Hematopoietic multipotent progenitor cell treated with erythropoietin and hydrocortisone succinate and interleukin-3 and kit ligand, for 15 days (in vitro differentiated cells): ENCODE data around the gene GMCL2.

Source experiments
- DNase-seq: peaks from one replicate; pipeline ENCODE4 v3.0.0-alpha.2; 2015; ENCODE audit warnings: low spot score

GMCL2 gene

GRCh38 chr5:178177569-178177968 is 9.6 kb downstream of the GMCL2 start:
- no peak for DNase-seq

- DNase-seq: no peak
Observed at GRCh38 chr5:178176791-178177190, 10.4 kb downstream of the GMCL2 start.

- DNase-seq: no peak
Observed at GRCh38 chr5:178174456-178174855, 12.7 kb downstream of the GMCL2 start.

- no peak for DNase-seq
Observed at GRCh38 chr5:178170455-178170854, 16.7 kb downstream of the GMCL2 start.

- DNase-seq: no peak
Observed at GRCh38 chr5:178165581-178165980, 21.6 kb downstream of the GMCL2 start.

GRCh38 chr5:178163772-178164735 is 23.1 kb downstream of the GMCL2 start:
- DNase-seq: peak; percentile 84

- no peak for DNase-seq
Observed at GRCh38 chr5:178162481-178162880, 24.7 kb downstream of the GMCL2 start.

- no peak for DNase-seq
Observed at GRCh38 chr5:178160176-178160575, 27.0 kb downstream of the GMCL2 start.

GRCh38 chr5:178155065-178155464 is 32.1 kb downstream of the GMCL2 start:
- no peak for DNase-seq

GRCh38 chr5:178153530-178154340 is 33.4 kb downstream of the GMCL2 start, which contains the start of gene NHP2:
NHP2 (minus strand) TSS chr5:178153885; CDS start chr5:178153817, 68 bp downstream.
- peak; percentile 99 for DNase-seq

- DNase-seq: no peak
Observed at GRCh38 chr5:178152491-178153444, 34.4 kb downstream of the GMCL2 start.

- no peak for DNase-seq
Observed at GRCh38 chr5:178150977-178151734, 36.0 kb downstream of the GMCL2 start.

GRCh38 chr5:178149199-178149932 is 37.8 kb downstream of the GMCL2 start:
- no peak for DNase-seq

- DNase-seq: no peak
Observed at GRCh38 chr5:178147406-178147805, 39.8 kb downstream of the GMCL2 start.

- peak; percentile 61 for DNase-seq
Observed at GRCh38 chr5:178145965-178146820, 41.0 kb downstream of the GMCL2 start.

GRCh38 chr5:178143901-178144300 is 43.3 kb downstream of the GMCL2 start:
- no peak for DNase-seq

- DNase-seq: no peak
Observed at GRCh38 chr5:178143246-178143645, 43.9 kb downstream of the GMCL2 start.

- no peak for DNase-seq
Observed at GRCh38 chr5:178142642-178143041, 44.5 kb downstream of the GMCL2 start.

GRCh38 chr5:178141550-178141949 is 45.6 kb downstream of the GMCL2 start:
- DNase-seq: no peak
